Measurements from ENCODE around the gene EPHB1.

Gene EPHB1

DNA sequence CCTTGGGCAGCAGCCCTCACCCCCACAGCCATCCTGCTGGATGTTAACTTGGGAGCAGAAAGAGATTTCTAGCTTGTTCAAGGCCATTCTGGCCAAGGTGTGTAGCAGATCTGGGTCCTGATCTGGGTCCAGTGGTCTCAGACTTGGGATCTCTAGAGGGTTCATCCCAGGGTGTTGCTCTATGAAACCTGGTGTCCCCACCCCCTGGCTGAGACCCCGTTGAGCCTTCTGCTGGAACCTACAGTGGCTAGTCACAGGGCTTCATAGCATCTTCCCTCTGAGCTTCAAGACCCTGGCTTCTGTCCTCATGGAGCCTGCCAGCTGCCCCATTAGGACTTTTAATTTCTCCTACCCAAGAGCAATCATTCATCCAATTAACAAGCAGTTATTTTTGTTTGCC lies 64.3 kb downstream of the EPHB1 start:
- peaks cover 3% of the 10 kb centered on the region for H3K27me3 Mint-ChIP-seq (ENCODE audit: low read depth)
- TF ChIP-seq, protein P1, sequence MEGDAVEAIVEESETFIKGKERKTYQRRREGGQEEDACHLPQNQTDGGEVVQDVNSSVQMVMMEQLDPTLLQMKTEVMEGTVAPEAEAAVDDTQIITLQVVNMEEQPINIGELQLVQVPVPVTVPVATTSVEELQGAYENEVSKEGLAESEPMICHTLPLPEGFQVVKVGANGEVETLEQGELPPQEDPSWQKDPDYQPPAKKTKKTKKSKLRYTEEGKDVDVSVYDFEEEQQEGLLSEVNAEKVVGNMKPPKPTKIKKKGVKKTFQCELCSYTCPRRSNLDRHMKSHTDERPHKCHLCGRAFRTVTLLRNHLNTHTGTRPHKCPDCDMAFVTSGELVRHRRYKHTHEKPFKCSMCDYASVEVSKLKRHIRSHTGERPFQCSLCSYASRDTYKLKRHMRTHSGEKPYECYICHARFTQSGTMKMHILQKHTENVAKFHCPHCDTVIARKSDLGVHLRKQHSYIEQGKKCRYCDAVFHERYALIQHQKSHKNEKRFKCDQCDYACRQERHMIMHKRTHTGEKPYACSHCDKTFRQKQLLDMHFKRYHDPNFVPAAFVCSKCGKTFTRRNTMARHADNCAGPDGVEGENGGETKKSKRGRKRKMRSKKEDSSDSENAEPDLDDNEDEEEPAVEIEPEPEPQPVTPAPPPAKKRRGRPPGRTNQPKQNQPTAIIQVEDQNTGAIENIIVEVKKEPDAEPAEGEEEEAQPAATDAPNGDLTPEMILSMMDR (IDR thresholded peaks at IDR 0.05; ENCODE audit: unreplicated experiment in 3 of 3) = no peak
- H3K4me1 Mint-ChIP-seq = peaks cover 3% of the 10 kb centered on the region
- no peak overlapping the region for H3K4me3 Mint-ChIP-seq
- no peaks in the 10 kb centered on the region for H3K36me3 Mint-ChIP-seq (ENCODE audit: low read depth)
- H3K9me3 Mint-ChIP-seq = no peaks in the 10 kb centered on the region
- H3K27ac Mint-ChIP-seq = no peak overlapping the region

DNA sequence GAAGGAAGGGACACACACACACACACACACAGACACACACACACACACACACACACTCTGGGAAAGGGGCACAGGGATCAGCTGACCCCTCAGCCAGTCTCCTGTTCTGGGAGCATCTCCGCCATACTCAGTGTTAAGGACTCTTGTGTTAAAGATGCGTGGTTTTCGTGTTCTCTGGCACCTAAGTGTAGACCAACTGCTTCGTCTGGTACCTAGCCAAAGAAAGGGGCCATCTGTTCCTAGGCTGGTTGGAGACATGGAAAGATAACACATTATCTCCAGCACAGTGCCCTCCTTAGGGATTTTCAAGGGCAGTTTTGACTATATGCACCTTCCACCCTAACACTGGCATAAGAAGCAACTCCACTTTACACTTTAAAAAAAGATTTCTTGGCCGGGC lies 65.1 kb downstream of the EPHB1 start:
- no peaks in the 10 kb centered on the region for H3K36me3 Mint-ChIP-seq (ENCODE audit: low read depth)
- H3K4me1 Mint-ChIP-seq = peaks cover 10% of the 10 kb centered on the region
- peaks cover 3% of the 10 kb centered on the region for H3K27me3 Mint-ChIP-seq (ENCODE audit: low read depth)
- H3K4me3 Mint-ChIP-seq = no peak overlapping the region
- no peak overlapping the region for H3K27ac Mint-ChIP-seq
- TF ChIP-seq, protein P1 (IDR thresholded peaks at IDR 0.05; ENCODE audit: unreplicated experiment in 3 of 3) = no peak
- no peaks in the 10 kb centered on the region for H3K9me3 Mint-ChIP-seq

DNA sequence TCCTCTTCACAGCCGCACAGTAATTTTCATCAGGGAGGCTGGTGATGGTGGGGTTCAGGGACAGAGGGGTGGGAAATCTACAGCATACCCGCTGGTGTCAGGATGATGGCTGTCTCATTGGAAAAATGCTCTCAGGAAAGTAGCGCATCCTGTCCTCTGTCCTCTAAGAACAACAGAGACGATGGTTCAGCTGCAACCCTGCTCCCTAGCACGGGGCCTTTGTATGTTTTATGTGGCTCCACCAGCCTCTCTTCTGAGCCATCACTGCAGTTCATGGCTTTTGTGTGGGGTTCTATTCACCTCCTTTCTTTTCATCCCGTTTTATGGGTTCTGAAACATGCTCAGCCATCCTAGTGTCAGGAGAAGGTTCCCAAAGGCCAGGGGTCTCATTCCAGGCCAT lies 68.9 kb downstream of the EPHB1 start:
- Mint-ChIP-seq H3K36me3 (ENCODE audit: low read depth) (no peaks in the 10 kb centered on the region), H3K4me1 (peaks cover 10% of the 10 kb centered on the region), H3K4me3 (no peak overlapping the region), H3K27me3 (ENCODE audit: low read depth) (peaks cover 10% of the 10 kb centered on the region), H3K27ac (peak overlapping the region in 1 of 3 experiments; percentile 37), H3K9me3 (no peaks in the 10 kb centered on the region)
- TF ChIP-seq, protein P1 (IDR thresholded peaks at IDR 0.05; ENCODE audit: unreplicated experiment in 3 of 3) = no peak

DNA sequence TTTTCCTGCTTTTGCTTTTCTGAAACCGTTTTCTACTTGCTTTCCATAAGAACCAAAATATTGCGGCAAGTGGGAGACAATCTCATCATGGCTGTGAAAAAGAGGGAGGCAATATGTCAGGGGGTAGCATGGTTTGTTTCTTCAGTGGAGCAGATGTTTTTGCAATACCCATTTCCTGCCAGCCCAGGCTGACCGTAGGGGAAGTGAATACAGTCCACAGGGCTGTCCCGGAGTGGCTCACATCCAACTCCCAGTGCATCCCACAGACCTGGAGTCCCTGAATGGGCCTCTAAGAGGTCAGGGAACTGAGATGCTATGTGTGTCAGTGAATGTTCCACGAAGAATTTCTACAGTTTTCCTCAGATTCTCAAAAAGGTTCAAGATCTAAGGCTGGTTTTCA lies 69.6 kb downstream of the EPHB1 start:
- TF ChIP-seq, protein P1 (IDR thresholded peaks at IDR 0.05; ENCODE audit: unreplicated experiment in 3 of 3) = no peak
- Mint-ChIP-seq H3K4me3 (no peak overlapping the region), H3K27me3 (ENCODE audit: low read depth) (peaks cover 10% of the 10 kb centered on the region), H3K4me1 (peaks cover 10% of the 10 kb centered on the region), H3K27ac (peak overlapping the region in 2 of 3 experiments; percentile 15 to 37), H3K36me3 (ENCODE audit: low read depth) (no peaks in the 10 kb centered on the region), H3K9me3 (no peaks in the 10 kb centered on the region)

DNA sequence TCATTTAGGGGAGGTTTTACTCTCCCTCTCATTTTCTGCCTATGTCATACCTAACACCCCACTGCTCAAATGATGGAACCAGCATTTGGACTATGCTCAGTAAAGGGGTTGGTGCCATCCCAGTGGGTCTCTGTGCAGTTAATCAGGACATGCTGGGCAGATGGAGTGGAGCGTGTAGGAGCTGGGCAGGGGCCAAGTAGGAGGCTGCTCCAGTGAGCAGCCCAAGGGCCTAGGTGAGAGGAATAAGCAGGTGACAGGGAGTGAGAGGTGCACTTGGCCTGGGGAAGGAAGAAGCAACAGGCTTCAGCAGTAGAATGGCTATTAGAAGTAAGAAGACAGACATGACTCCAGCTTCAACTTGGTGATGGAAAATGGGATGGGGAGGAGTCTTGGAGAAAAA lies 72.2 kb downstream of the EPHB1 start:
- H3K27me3 Mint-ChIP-seq (ENCODE audit: low read depth) = peaks cover 19% of the 10 kb centered on the region
- no peaks in the 10 kb centered on the region for H3K36me3 Mint-ChIP-seq (ENCODE audit: low read depth)
- no peak overlapping the region for H3K27ac Mint-ChIP-seq
- TF ChIP-seq, protein P1 (IDR thresholded peaks at IDR 0.05; ENCODE audit: unreplicated experiment in 3 of 3) = no peak
- H3K4me3 Mint-ChIP-seq = no peak overlapping the region
- H3K4me1 Mint-ChIP-seq = peaks cover 10% of the 10 kb centered on the region
- H3K9me3 Mint-ChIP-seq = no peaks in the 10 kb centered on the region

DNA sequence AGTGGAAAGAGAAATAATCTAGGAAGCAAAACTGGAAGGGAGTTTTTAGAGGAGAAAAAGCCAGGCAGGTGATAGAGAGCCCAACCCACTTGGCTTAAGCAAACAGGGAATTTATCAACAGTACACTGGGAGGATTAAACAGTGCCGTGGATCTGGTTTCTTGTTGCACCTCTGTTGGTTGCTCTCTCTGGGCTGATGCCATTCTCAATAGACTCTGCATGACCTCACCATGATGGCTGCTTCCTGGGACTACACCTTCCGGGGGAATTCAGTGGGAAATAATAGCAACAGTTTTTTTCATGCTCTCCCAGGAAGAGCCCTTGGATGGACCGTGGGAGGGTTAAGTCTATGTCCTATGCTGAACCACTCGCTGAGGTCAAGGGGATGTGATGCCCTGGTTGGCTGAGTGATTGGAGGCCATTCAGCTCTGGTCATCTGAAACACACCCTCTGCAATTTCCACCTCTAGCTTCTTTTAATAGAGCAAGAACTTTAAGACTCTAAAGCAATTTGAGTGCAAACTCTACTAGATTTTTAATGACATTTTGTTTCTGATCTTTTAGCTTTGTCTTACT lies 74.2 kb downstream of the EPHB1 start:
- peaks cover 19% of the 10 kb centered on the region for H3K27me3 Mint-ChIP-seq (ENCODE audit: low read depth)
- no peak overlapping the region for H3K4me3 Mint-ChIP-seq
- H3K36me3 Mint-ChIP-seq (ENCODE audit: low read depth) = no peaks in the 10 kb centered on the region
- TF ChIP-seq, protein P1 (IDR thresholded peaks at IDR 0.05; ENCODE audit: unreplicated experiment in 3 of 3) = no peak
- no peak overlapping the region for H3K27ac Mint-ChIP-seq
- no peaks in the 10 kb centered on the region for H3K9me3 Mint-ChIP-seq
- peaks cover 13% of the 10 kb centered on the region for H3K4me1 Mint-ChIP-seq
